Right atrium auricular region (tissue), 2 donors: ENCODE results near the gene ADGRD1. TPM values are rescaled to one million over a fixed set of nuclear protein-coding genes. Genes with fewer than 3 reads are reported as not detected.

ENCODE experiments used
- DNase-seq: peaks from one replicate; pipeline ENCODE4 v3.0.0-alpha.2; 2019; ENCODE audit warnings: low spot score
- H3K27ac ChIP-seq, 2 donors: fragments of 200-600 bp; sonication (generic); 1 replicate in 1 of 2; 2 replicates in 1 of 2; pipeline ENCODE4 v1.5.1; 2016 to 2019
- H3K27me3 ChIP-seq, 2 donors: fragments of 200-600 bp; sonication (generic); one replicate each; pipeline versions ENCODE4 v1.5.1 to v1.6.0; 2017 to 2019
- H3K36me3 ChIP-seq: fragments of 200-600 bp; sonication (generic); one replicate; pipeline ENCODE4 v1.5.1; 2016
- H3K4me1 ChIP-seq, 2 donors: fragments of 200-600 bp; sonication (generic); one replicate each; pipeline versions ENCODE4 v1.5.1 to v1.6.0; 2017 to 2019
- H3K4me3 ChIP-seq, 2 donors: fragments of 200-600 bp; sonication (generic); 1 replicate in 1 of 2; 2 replicates in 1 of 2; pipeline ENCODE4 v1.5.1; 2017 to 2019; ENCODE audit warnings: mild to moderate bottlenecking in 1 of 2, moderate library complexity in 1 of 2
- H3K9me3 ChIP-seq, 2 donors: fragments of 200-600 bp; sonication (generic); one replicate each; pipeline ENCODE4 v1.5.1; 2019
- CTCF ChIP-seq, 2 donors: fragments of 200-600 bp; sonication (generic); IDR thresholded peaks; one replicate each; pipeline ENCODE4 v1.5.1; 2019; ENCODE audit warnings: antibody characterized with exemption in 2 of 2
- total RNA-seq, 2 donors: library from RNA; depleted of rRNA; stranded (reverse); fragments of >200 nt; gene quantifications; one replicate each; pipeline ENCODE4 v1.1.0, GENCODE V29; 2016

ADGRD1 gene
- total RNA-seq, 2 donors from 2014 or later = 120 to 168 TPM

- Histone ChIP-seq H3K27me3 (no peaks in the 10 kb centered on the region), H3K9me3 (no peaks in the 10 kb centered on the region), H3K4me1 (peaks cover 0 to 14% of the 10 kb centered on the region in 2 donors), H3K36me3 (peaks cover 65% of the 10 kb centered on the region), H3K4me3 (no peak overlapping the region), H3K27ac (no peak overlapping the region)
- no peak for TF ChIP-seq CTCF (IDR thresholded peaks at IDR 0.05)
- no peak for DNase-seq
These were observed 88.5 kb downstream of the ADGRD1 start for GRCh38 chr12:131041968-131042833.

- no peaks in the 10 kb centered on the region for H3K9me3 ChIP-seq
- H3K27me3 ChIP-seq = no peaks in the 10 kb centered on the region
- no peak for TF ChIP-seq CTCF (IDR thresholded peaks at IDR 0.05)
- no peak for DNase-seq
- H3K36me3 ChIP-seq = peaks cover 62% of the 10 kb centered on the region
- H3K27ac ChIP-seq = no peak overlapping the region
- no peak overlapping the region for H3K4me3 ChIP-seq
- peaks cover 0 to 20% of the 10 kb centered on the region in 2 donors for H3K4me1 ChIP-seq
These were observed 89.1 kb downstream of the ADGRD1 start for GRCh38 chr12:131042834-131043245.

DNA sequence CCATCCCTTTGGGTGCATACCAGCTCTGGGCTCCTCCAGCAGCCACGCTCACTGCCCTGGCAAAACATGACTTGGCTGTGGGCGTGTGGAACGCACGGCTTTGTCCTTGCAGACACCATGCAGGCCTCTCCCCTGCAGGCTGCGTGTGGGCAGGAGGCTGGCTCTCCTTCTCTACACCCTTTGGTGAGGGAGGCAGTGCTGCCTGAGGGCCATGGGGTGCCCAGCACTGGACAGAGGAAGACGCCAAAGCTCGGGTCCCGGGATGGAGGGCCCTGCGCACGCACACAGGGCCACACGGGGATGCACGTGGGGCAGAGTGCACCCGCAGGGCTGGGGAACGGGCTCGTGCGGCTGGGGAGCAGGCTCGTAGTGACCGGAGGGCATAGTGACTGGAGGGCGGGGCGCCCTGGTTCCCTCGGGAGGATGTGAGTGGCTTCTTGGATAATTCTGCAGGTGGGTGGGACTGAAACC, 89.7 kb downstream of the ADGRD1 start:
- DNase-seq = no peak
- H3K9me3 ChIP-seq = no peaks in the 10 kb centered on the region
- no peak for TF ChIP-seq CTCF (IDR thresholded peaks at IDR 0.05)
- H3K27ac ChIP-seq = no peak overlapping the region
- H3K4me3 ChIP-seq = no peak overlapping the region
- H3K4me1 ChIP-seq = peaks cover 0 to 26% of the 10 kb centered on the region in 2 donors
- peaks cover 56% of the 10 kb centered on the region for H3K36me3 ChIP-seq
- H3K27me3 ChIP-seq = no peaks in the 10 kb centered on the region

GRCh38 chr12:131044136-131044535, 90.4 kb downstream of the ADGRD1 start:
- DNase-seq = no peak
- Histone ChIP-seq H3K4me3 (no peak overlapping the region), H3K9me3 (no peaks in the 10 kb centered on the region), H3K36me3 (peaks cover 49% of the 10 kb centered on the region), H3K27me3 (no peaks in the 10 kb centered on the region), H3K4me1 (peaks cover 0 to 33% of the 10 kb centered on the region in 2 donors), H3K27ac (no peak overlapping the region)
- no peak for TF ChIP-seq CTCF (IDR thresholded peaks at IDR 0.05)

DNA sequence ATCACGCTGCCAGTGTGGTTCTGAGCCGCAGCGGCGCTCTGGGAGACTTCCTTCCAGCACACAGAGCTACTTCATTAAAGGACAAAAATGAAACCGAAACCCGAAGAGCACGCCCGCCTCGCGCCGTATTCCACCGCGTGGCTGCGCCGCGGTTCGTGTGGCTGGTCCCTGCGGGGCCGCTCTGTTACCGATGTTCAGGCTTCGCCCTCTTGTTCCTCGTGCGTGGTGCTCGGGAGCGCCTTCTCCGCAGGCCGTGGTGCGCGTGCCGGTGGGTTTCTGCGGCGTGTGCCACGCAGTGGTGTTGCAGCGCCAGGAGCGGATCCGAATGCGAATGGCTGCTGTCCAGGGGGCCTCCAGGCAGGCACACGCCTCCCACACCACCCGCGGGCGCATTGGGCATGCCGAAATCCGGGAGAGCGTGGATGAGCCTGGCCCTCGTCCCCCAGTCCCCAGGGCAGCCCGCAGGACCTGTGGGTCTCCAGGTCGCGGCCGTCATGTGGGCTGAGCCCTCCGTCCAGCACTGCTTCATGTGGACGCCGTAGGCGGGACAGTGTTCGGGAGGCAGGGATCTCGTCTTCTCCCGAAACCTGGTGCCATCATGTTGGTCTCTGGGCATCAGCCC, 91.2 kb downstream of the ADGRD1 start:
- H3K36me3 ChIP-seq = peaks cover 43% of the 10 kb centered on the region

More for the DNA sequence above, 91.2 kb downstream of the ADGRD1 start:
- H3K4me3 ChIP-seq = no peak overlapping the region
- peaks cover 0 to 34% of the 10 kb centered on the region in 2 donors for H3K4me1 ChIP-seq
- DNase-seq = no peak
- no peak for TF ChIP-seq CTCF (IDR thresholded peaks at IDR 0.05)
- no peaks in the 10 kb centered on the region for H3K27me3 ChIP-seq
- H3K9me3 ChIP-seq = no peaks in the 10 kb centered on the region
- H3K27ac ChIP-seq = no peak overlapping the region
